ENCODE data around the gene RAP2B. TPM values are rescaled to one million over a fixed set of nuclear protein-coding genes. Genes with fewer than 3 reads are reported as not detected.

Gene RAP2B
- total and polyA plus RNA-seq, 4 donors, result 1.3 to 7.8 (median 3.2) TPM

DNA sequence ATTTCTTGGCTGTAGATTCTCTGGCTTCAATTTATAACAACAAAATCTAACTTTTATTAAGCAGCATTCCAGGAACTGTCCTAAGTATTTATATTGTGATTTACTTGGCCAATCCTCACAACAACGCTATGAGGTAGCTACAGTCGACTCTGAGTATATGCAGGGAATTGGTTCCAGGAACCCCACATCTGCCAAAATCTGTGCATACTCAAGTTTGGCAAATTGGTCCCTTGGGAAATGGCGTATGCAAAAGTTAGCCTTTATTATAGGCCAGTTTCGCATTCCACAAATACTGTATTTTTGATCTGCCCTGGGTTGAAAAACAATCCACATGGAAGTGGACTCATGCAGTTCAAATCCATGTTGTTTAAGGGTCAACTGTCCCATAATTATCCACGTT is 53.9 kb downstream of the RAP2B start:
- Histone ChIP-seq H3K27me3 (ENCODE audit: control insufficient read depth in 4 of 4, insufficient read depth in 4 of 4, low read length in 3 of 4) (no peaks in the 10 kb centered on the region), H3K9ac (ENCODE audit: low read depth in 1 of 2, low read length in 2 of 2) (no peak overlapping the region), H3K36me3 (ENCODE audit: control insufficient read depth in 4 of 4, insufficient read depth in 3 of 4, low read depth in 1 of 4, low read length in 3 of 4) (no peaks in the 10 kb centered on the region), H3K27ac (ENCODE audit: low read depth in 1 of 2, low read length in 2 of 2) (no peak overlapping the region), H3K9me3 (ENCODE audit: control insufficient read depth in 4 of 4, low read length in 3 of 4) (no peaks in the 10 kb centered on the region), H3K4me3 (ENCODE audit: low read depth in 1 of 3, low read length in 3 of 3) (no peak overlapping the region), H3K4me1 (ENCODE audit: control insufficient read depth in 4 of 4, insufficient read depth in 4 of 4, low read length in 3 of 4) (no peaks in the 10 kb centered on the region)
- TF ChIP-seq, protein P1, sequence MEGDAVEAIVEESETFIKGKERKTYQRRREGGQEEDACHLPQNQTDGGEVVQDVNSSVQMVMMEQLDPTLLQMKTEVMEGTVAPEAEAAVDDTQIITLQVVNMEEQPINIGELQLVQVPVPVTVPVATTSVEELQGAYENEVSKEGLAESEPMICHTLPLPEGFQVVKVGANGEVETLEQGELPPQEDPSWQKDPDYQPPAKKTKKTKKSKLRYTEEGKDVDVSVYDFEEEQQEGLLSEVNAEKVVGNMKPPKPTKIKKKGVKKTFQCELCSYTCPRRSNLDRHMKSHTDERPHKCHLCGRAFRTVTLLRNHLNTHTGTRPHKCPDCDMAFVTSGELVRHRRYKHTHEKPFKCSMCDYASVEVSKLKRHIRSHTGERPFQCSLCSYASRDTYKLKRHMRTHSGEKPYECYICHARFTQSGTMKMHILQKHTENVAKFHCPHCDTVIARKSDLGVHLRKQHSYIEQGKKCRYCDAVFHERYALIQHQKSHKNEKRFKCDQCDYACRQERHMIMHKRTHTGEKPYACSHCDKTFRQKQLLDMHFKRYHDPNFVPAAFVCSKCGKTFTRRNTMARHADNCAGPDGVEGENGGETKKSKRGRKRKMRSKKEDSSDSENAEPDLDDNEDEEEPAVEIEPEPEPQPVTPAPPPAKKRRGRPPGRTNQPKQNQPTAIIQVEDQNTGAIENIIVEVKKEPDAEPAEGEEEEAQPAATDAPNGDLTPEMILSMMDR (IDR thresholded peaks at IDR 0.05; ENCODE audit: low read depth, low read length, missing input control), result no peak
- no peak for TF ChIP-seq FOXA2 (IDR thresholded peaks at IDR 0.05)
- no peak for TF ChIP-seq GABPA (IDR thresholded peaks at IDR 0.05 in 1 of 2, conservative IDR thresholded peaks at IDR 0.05 in 1 of 2)
- DNase-seq (ENCODE audit: low spot score), result no peak
- WGBS, result 83% methylated on average over 5 of the region's 5 CpGs

DNA sequence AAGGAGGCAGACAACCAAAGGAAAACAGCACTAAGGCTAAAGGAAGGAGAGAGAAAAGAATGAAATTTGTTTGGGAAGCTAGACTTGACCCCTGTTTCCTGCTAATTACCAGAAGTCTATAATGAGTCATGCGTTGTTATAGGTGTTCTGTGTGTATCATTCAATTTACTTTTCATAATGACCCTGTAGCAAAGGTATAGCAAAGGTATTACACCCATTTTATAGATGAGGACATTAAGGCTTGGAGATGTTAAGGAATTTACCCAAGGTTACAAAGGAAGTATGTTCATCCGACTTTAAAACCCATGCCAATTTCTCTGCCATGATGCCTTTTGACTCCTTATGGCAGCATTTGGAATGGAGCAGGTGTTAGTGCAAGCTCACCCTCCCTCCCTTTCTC is 54.9 kb downstream of the RAP2B start:
- Histone ChIP-seq H3K36me3 (ENCODE audit: control insufficient read depth in 4 of 4, insufficient read depth in 3 of 4, low read depth in 1 of 4, low read length in 3 of 4) (no peaks in the 10 kb centered on the region), H3K4me3 (ENCODE audit: low read depth in 1 of 3, low read length in 3 of 3) (no peak overlapping the region), H3K9ac (ENCODE audit: low read depth in 1 of 2, low read length in 2 of 2) (no peak overlapping the region), H3K4me1 (ENCODE audit: control insufficient read depth in 4 of 4, insufficient read depth in 4 of 4, low read length in 3 of 4) (no peaks in the 10 kb centered on the region), H3K27me3 (ENCODE audit: control insufficient read depth in 4 of 4, insufficient read depth in 4 of 4, low read length in 3 of 4) (no peaks in the 10 kb centered on the region), H3K9me3 (ENCODE audit: control insufficient read depth in 4 of 4, low read length in 3 of 4) (no peaks in the 10 kb centered on the region), H3K27ac (ENCODE audit: low read depth in 1 of 2, low read length in 2 of 2) (no peak overlapping the region)
- no peak for DNase-seq (ENCODE audit: low spot score)
- no peak for TF ChIP-seq HNF4A (conservative IDR thresholded peaks at IDR 0.05)
- TF ChIP-seq YY1 (IDR thresholded peaks at IDR 0.05), result no peak
- no peak for TF ChIP-seq RXRA (IDR thresholded peaks at IDR 0.05)
- no peak for TF ChIP-seq FOXA2 (IDR thresholded peaks at IDR 0.05)
- TF ChIP-seq, protein P2, sequence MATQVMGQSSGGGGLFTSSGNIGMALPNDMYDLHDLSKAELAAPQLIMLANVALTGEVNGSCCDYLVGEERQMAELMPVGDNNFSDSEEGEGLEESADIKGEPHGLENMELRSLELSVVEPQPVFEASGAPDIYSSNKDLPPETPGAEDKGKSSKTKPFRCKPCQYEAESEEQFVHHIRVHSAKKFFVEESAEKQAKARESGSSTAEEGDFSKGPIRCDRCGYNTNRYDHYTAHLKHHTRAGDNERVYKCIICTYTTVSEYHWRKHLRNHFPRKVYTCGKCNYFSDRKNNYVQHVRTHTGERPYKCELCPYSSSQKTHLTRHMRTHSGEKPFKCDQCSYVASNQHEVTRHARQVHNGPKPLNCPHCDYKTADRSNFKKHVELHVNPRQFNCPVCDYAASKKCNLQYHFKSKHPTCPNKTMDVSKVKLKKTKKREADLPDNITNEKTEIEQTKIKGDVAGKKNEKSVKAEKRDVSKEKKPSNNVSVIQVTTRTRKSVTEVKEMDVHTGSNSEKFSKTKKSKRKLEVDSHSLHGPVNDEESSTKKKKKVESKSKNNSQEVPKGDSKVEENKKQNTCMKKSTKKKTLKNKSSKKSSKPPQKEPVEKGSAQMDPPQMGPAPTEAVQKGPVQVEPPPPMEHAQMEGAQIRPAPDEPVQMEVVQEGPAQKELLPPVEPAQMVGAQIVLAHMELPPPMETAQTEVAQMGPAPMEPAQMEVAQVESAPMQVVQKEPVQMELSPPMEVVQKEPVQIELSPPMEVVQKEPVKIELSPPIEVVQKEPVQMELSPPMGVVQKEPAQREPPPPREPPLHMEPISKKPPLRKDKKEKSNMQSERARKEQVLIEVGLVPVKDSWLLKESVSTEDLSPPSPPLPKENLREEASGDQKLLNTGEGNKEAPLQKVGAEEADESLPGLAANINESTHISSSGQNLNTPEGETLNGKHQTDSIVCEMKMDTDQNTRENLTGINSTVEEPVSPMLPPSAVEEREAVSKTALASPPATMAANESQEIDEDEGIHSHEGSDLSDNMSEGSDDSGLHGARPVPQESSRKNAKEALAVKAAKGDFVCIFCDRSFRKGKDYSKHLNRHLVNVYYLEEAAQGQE (IDR thresholded peaks at IDR 0.05), result no peak
- TF ChIP-seq, protein P3, sequence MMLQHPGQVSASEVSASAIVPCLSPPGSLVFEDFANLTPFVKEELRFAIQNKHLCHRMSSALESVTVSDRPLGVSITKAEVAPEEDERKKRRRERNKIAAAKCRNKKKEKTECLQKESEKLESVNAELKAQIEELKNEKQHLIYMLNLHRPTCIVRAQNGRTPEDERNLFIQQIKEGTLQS (IDR thresholded peaks at IDR 0.05), result no peak
- TF ChIP-seq, protein P4, sequence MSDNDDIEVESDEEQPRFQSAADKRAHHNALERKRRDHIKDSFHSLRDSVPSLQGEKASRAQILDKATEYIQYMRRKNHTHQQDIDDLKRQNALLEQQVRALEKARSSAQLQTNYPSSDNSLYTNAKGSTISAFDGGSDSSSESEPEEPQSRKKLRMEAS (IDR thresholded peaks at IDR 0.05), result no peak
- no peak for TF ChIP-seq NR2F2 (IDR thresholded peaks at IDR 0.05)
- WGBS, result 89% methylated on average over 2 of the region's 2 CpGs

DNA sequence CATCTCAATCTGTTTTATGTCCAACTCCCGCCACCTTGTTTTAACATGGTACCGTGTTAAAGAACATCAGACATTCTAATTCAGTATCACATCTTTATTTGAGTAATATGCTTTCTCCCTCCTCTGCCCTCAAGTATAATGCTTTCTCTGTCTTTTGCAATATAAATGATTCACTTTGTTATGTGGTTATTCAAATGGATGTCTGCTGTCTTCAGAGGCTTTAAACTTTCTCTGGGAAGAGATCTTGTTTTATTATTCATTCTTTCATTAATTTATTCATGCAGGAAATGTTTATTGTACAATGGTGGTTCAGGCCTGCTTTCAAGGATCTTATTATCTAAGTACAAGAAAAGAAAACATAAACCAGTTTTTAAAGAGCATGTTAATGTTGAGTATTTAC is 57.1 kb downstream of the RAP2B start:
- no peak for DNase-seq (ENCODE audit: low spot score)
- Histone ChIP-seq H3K4me1 (ENCODE audit: control insufficient read depth in 4 of 4, insufficient read depth in 4 of 4, low read length in 3 of 4) (no peaks in the 10 kb centered on the region), H3K27ac (ENCODE audit: low read depth in 1 of 2, low read length in 2 of 2) (no peak overlapping the region), H3K9me3 (ENCODE audit: control insufficient read depth in 4 of 4, low read length in 3 of 4) (no peaks in the 10 kb centered on the region), H3K9ac (ENCODE audit: low read depth in 1 of 2, low read length in 2 of 2) (no peak overlapping the region), H3K36me3 (ENCODE audit: control insufficient read depth in 4 of 4, insufficient read depth in 3 of 4, low read depth in 1 of 4, low read length in 3 of 4) (no peaks in the 10 kb centered on the region), H3K27me3 (ENCODE audit: control insufficient read depth in 4 of 4, insufficient read depth in 4 of 4, low read length in 3 of 4) (no peaks in the 10 kb centered on the region), H3K4me3 (ENCODE audit: low read depth in 1 of 3, low read length in 3 of 3) (no peak overlapping the region)
- WGBS, result 80% methylated on average over 2 of the region's 2 CpGs
- TF ChIP-seq FOXA2 (IDR thresholded peaks at IDR 0.05), result no peak
- TF ChIP-seq YY1 (IDR thresholded peaks at IDR 0.05), result no peak
- TF ChIP-seq HNF4G (IDR thresholded peaks at IDR 0.05), result no peak
- no peak for TF ChIP-seq EGR1 (IDR thresholded peaks at IDR 0.05; ENCODE audit: low read depth in 2 of 2)
- no peak for TF ChIP-seq GABPA (IDR thresholded peaks at IDR 0.05 in 1 of 2, conservative IDR thresholded peaks at IDR 0.05 in 1 of 2)
- TF ChIP-seq, protein P1 (IDR thresholded peaks at IDR 0.05; ENCODE audit: low read depth, low read length, missing input control), result no peak
- TF ChIP-seq FOXA1 (IDR thresholded peaks at IDR 0.05), result no peak
- TF ChIP-seq, protein P5, sequence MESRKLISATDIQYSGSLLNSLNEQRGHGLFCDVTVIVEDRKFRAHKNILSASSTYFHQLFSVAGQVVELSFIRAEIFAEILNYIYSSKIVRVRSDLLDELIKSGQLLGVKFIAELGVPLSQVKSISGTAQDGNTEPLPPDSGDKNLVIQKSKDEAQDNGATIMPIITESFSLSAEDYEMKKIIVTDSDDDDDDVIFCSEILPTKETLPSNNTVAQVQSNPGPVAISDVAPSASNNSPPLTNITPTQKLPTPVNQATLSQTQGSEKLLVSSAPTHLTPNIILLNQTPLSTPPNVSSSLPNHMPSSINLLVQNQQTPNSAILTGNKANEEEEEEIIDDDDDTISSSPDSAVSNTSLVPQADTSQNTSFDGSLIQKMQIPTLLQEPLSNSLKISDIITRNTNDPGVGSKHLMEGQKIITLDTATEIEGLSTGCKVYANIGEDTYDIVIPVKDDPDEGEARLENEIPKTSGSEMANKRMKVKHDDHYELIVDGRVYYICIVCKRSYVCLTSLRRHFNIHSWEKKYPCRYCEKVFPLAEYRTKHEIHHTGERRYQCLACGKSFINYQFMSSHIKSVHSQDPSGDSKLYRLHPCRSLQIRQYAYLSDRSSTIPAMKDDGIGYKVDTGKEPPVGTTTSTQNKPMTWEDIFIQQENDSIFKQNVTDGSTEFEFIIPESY (IDR thresholded peaks at IDR 0.05), result no peak
- TF ChIP-seq SP1 (IDR thresholded peaks at IDR 0.05), result no peak

Data from liver (tissue), 9 donors.